Astrocyte (in vitro differentiated cells and primary cell): ENCODE measurements around the gene AMIGO1.

Source experiments
- EZH2 ChIP-seq: IDR thresholded peaks from 2 replicates; pipeline ENCODE4 v1.6.1; 2012; ENCODE audit warnings: mild to moderate bottlenecking, low read length, inconsistent platforms; ENCODE audit not compliant: insufficient read depth
- TF ChIP-seq, protein P1 (sequence below): IDR thresholded peaks from 2 replicates; pipeline ENCODE4 v1.5.1; 2011; ENCODE audit warnings: low read depth, mild to moderate bottlenecking, inconsistent platforms, low read length, moderate library complexity; ENCODE audit not compliant: insufficient read depth

DNA sequence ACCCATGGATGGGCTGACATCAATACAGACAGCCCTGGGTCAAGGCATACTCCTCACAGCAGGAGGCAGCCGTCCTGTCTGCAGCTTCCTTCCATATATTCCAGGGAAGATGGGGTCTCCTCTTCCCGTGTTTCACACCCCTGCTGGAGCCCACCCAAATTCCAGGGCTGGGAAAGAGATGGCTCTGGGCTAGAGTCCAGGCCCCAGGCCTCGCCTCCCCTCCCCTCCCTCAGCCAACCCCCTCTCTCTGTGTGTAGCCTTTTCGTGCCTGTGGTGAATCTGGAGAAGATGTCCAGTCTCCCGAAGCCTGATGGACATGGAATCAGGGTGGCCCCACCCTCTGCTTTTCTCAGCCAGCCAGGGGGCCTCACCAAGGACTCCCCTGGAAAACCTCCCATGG, 22.3 kb downstream of the AMIGO1 start:
- TF ChIP-seq EZH2, result no peak
- TF ChIP-seq, protein P1, sequence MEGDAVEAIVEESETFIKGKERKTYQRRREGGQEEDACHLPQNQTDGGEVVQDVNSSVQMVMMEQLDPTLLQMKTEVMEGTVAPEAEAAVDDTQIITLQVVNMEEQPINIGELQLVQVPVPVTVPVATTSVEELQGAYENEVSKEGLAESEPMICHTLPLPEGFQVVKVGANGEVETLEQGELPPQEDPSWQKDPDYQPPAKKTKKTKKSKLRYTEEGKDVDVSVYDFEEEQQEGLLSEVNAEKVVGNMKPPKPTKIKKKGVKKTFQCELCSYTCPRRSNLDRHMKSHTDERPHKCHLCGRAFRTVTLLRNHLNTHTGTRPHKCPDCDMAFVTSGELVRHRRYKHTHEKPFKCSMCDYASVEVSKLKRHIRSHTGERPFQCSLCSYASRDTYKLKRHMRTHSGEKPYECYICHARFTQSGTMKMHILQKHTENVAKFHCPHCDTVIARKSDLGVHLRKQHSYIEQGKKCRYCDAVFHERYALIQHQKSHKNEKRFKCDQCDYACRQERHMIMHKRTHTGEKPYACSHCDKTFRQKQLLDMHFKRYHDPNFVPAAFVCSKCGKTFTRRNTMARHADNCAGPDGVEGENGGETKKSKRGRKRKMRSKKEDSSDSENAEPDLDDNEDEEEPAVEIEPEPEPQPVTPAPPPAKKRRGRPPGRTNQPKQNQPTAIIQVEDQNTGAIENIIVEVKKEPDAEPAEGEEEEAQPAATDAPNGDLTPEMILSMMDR, result no peak
